Muscle layer of duodenum (tissue), 2 donors: ENCODE data around the gene SH3RF3.

ENCODE experiments used
- H3K27ac ChIP-seq: one replicate; pipeline ENCODE4 v1.7.0; 2013; ENCODE audit warnings: mild to moderate bottlenecking, low read length
- H3K27me3 ChIP-seq: one replicate; pipeline ENCODE4 v1.7.0; 2013; ENCODE audit warnings: low read depth, mild to moderate bottlenecking, control low read depth, low read length
- H3K36me3 ChIP-seq, 2 donors: one replicate each; pipeline ENCODE4 v1.7.0; 2013; ENCODE audit warnings: low read length in 2 of 2, control low read depth in 1 of 2, mild to moderate bottlenecking in 1 of 2; ENCODE audit not compliant: insufficient read depth in 2 of 2, control insufficient read depth in 1 of 2
- H3K4me1 ChIP-seq, 2 donors: one replicate each; pipeline ENCODE4 v1.7.0; 2013; ENCODE audit warnings: low read length in 2 of 2, mild to moderate bottlenecking in 2 of 2, control low read depth in 1 of 2, moderate library complexity in 1 of 2; ENCODE audit not compliant: insufficient read depth in 2 of 2, control insufficient read depth in 1 of 2
- H3K4me3 ChIP-seq, 2 donors: one replicate each; pipeline ENCODE4 v1.7.0; 2013; ENCODE audit warnings: low read length in 2 of 2, low read depth in 1 of 2, mild to moderate bottlenecking in 1 of 2
- H3K9me3 ChIP-seq, 2 donors: one replicate each; pipeline ENCODE4 v1.7.0; 2013; ENCODE audit warnings: low read length in 2 of 2, control low read depth in 1 of 2, mild to moderate bottlenecking in 1 of 2; ENCODE audit not compliant: control insufficient read depth in 1 of 2
- donor health status: healthy.

Gene SH3RF3

DNA sequence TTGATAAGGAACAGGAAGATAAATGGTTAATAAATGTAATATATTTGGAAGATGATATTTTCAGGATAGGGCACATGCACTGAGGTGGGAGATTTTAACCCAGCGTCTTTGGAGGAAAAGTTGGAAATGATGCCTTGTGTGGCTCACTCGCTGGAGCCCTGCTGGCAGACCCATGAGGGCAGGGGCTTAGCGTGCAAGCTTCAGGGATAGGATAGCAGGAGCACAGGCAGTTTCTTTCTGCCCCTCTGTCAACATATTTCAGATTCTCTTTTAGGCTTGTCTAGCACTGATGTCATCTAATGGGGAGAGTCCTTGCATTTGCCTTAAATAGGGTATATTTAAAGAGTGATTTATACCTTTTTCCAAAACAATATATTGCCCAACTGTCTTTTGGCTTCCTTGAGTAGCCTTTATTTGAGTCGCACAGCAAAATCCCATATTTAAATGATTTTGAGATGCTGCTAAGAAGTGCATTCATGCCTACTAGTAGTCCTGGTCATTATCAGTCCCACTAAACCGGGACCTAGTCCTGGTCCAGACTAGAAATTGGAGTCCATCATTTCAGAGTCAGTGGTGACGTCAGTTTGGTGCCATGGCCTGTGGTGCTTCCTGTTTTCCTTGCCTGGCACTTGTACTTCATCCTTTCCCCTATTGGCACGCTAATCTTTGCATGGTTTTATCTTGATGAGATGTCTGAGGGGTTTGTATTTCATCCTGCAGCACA, 45.8 kb downstream of the SH3RF3 start:
- H3K27me3 ChIP-seq, result no peaks in the 10 kb centered on the region
- peaks cover 0 to 42% of the 10 kb centered on the region in 2 donors for H3K4me1 ChIP-seq
- peak overlapping the region; percentile 90 for H3K27ac ChIP-seq
- H3K4me3 ChIP-seq, result no peak overlapping the region
- peaks cover 0 to 5% of the 10 kb centered on the region in 2 donors for H3K9me3 ChIP-seq
- H3K36me3 ChIP-seq, result no peaks in the 10 kb centered on the region

DNA sequence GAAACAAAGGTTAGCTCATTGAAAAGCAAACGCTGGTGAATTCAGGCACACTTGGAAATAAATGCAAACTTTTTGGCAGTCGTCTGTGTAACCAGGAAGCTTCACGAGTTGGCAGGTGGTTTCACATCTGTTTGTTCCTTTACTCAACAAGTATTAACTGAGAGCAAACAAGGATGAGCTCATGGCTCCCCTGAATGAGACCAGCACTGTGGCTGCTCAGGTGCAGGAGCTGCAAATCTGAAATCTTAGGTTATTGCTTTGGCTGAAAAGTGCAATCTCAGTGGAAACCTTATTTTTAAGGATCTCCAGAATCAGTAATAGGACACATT, 46.3 kb downstream of the SH3RF3 start:
- no peaks in the 10 kb centered on the region for H3K36me3 ChIP-seq
- H3K4me3 ChIP-seq, result no peak overlapping the region
- no peaks in the 10 kb centered on the region for H3K27me3 ChIP-seq
- peaks cover 0 to 42% of the 10 kb centered on the region in 2 donors for H3K4me1 ChIP-seq
- H3K27ac ChIP-seq, result no peak overlapping the region
- H3K9me3 ChIP-seq, result peaks cover 0 to 5% of the 10 kb centered on the region in 2 donors

DNA sequence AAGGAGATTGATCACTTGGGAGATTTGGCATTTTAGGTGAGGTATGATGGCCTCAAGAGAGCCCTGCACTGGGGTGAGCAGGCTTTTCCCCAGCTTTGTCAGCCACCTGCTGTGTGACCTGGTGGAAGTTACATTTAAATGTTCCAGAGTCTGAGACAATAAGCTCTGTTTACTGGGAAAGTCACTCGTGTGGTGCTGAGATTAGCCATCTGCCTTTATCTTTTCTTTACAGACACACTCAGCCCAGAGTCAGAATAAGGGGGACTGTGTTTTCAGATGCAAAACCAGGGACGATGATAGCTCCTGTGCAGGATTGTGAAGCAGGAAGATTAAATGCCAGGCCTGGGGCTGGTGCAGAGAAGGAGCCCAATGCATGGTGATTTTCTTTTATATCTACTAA, 47.9 kb downstream of the SH3RF3 start:
- Histone ChIP-seq H3K9me3 (peaks cover 0 to 5% of the 10 kb centered on the region in 2 donors), H3K4me1 (peaks cover 0 to 32% of the 10 kb centered on the region in 2 donors), H3K27me3 (no peaks in the 10 kb centered on the region), H3K27ac (no peak overlapping the region), H3K4me3 (no peak overlapping the region), H3K36me3 (no peaks in the 10 kb centered on the region)

GRCh38 chr2:109177635-109178034, 48.6 kb downstream of the SH3RF3 start:
- H3K27ac ChIP-seq, result no peak overlapping the region
- no peak overlapping the region for H3K4me3 ChIP-seq
- no peaks in the 10 kb centered on the region for H3K36me3 ChIP-seq
- no peaks in the 10 kb centered on the region for H3K27me3 ChIP-seq
- peaks cover 0 to 5% of the 10 kb centered on the region in 2 donors for H3K9me3 ChIP-seq
- peaks cover 0 to 25% of the 10 kb centered on the region in 2 donors for H3K4me1 ChIP-seq

DNA sequence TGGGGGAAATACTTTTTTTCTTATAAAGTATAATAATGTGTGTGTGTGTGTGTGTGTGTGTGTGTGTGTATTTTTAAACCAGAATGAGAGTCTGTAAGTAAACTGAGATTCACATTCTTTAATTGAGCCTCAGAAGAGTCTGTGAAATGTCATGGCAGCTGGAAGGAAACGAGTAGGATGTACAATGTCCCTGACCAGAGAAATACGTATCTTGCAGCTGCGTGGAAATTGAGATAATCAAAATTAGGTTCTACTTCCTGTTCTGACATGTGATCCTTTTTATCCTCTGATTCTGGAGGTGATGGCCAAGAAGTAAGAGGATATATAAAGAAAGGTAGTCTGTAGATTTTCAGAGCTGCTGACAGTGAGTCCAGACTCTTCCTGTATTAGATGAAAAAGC, 50.0 kb downstream of the SH3RF3 start:
- Histone ChIP-seq H3K4me3 (no peak overlapping the region), H3K27me3 (no peaks in the 10 kb centered on the region), H3K27ac (no peak overlapping the region), H3K36me3 (no peaks in the 10 kb centered on the region), H3K4me1 (peaks cover 0 to 18% of the 10 kb centered on the region in 2 donors), H3K9me3 (peaks cover 0 to 5% of the 10 kb centered on the region in 2 donors)

GRCh38 chr2:109180786-109181185, 51.8 kb downstream of the SH3RF3 start:
- no peak overlapping the region for H3K4me3 ChIP-seq
- H3K4me1 ChIP-seq, result peaks cover 0 to 14% of the 10 kb centered on the region in 2 donors
- no peaks in the 10 kb centered on the region for H3K36me3 ChIP-seq
- no peak overlapping the region for H3K27ac ChIP-seq
- H3K27me3 ChIP-seq, result no peaks in the 10 kb centered on the region
- peaks cover 0 to 5% of the 10 kb centered on the region in 2 donors for H3K9me3 ChIP-seq

DNA sequence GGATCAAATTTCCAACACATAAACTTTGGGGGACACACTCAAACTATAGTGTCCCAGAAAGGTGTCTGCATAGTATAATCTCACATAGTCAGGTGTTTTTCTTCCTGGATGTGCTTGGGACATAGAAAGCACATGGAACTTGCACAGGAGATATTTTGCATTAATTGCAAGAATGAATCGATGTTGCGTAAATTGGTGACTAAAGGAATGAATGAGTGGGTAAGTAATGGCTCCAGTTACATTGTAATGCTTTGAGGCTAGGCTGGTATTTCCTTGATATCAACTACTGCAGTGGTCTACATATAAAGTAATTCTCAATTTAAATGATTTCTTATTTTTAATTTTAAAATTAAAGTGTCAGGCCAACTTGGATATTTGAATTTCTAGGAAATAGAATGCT, 53.4 kb downstream of the SH3RF3 start:
- H3K4me3 ChIP-seq, result no peak overlapping the region
- no peaks in the 10 kb centered on the region for H3K36me3 ChIP-seq
- no peak overlapping the region for H3K27ac ChIP-seq
- peaks cover 0 to 5% of the 10 kb centered on the region in 2 donors for H3K9me3 ChIP-seq
- H3K4me1 ChIP-seq, result peaks cover 0 to 17% of the 10 kb centered on the region in 2 donors
- H3K27me3 ChIP-seq, result no peaks in the 10 kb centered on the region

- Histone ChIP-seq H3K9me3 (peaks cover 0 to 5% of the 10 kb centered on the region in 2 donors), H3K4me1 (peaks cover 0 to 15% of the 10 kb centered on the region in 2 donors), H3K27ac (no peak overlapping the region)
Measured at GRCh38 chr2:109183871-109184270, 54.9 kb downstream of the SH3RF3 start.

DNA sequence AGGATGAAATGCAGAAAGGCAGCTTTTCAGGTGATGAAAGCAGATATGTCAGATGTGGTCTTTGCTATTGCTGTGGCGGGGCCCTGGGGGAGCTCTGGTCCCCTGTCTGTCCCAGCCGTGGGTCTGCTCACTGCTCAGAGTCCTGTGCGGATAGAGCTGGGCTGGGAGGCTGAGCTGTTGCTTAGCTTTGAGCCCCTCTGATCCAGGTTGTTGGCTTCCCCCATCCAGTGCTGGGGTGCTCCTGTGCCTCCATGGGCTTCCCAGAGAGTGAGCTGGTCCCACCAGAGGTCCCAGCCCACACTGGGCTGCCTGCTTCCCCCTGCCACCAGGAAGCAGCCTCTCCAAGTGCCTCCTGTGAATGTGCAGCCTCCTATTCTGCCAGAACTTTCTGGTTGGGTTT, 55.4 kb downstream of the SH3RF3 start:
- H3K4me1 ChIP-seq, result peaks cover 0 to 15% of the 10 kb centered on the region in 2 donors
- H3K27ac ChIP-seq, result no peak overlapping the region
- H3K36me3 ChIP-seq, result no peaks in the 10 kb centered on the region
- H3K9me3 ChIP-seq, result peaks cover 0 to 4% of the 10 kb centered on the region in 2 donors
- no peak overlapping the region for H3K4me3 ChIP-seq
- no peaks in the 10 kb centered on the region for H3K27me3 ChIP-seq

More at GRCh38 chr2:109183871-109184270, 54.9 kb downstream of the SH3RF3 start:
- H3K27me3 ChIP-seq, result no peaks in the 10 kb centered on the region
- no peak overlapping the region for H3K4me3 ChIP-seq
- H3K36me3 ChIP-seq, result no peaks in the 10 kb centered on the region

DNA sequence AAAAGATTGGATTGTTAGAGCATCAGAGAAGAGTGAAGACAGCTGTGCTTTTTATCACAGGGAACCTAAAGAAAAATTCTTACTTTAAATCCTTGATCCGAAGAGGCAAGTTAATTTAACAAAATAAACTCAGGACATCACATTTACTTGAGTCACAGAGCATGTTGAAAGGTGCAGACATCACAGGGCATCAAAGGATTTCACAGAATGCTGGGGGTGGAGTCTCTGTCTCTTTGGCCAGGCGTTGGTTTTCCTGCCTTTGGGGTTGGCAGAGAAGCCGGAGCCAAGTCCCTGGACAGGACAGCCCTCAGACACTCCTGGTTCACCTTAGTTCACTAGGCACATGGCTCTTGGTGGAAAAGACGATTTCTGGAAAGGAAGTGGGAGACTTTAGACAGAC, 56.3 kb downstream of the SH3RF3 start:
- Histone ChIP-seq H3K27ac (peak overlapping the region; percentile 85), H3K4me1 (peaks cover 0 to 15% of the 10 kb centered on the region in 2 donors), H3K4me3 (no peak overlapping the region), H3K27me3 (no peaks in the 10 kb centered on the region), H3K36me3 (no peaks in the 10 kb centered on the region), H3K9me3 (no peaks in the 10 kb centered on the region)

GRCh38 chr2:109185821-109186570, 57.0 kb downstream of the SH3RF3 start:
- Histone ChIP-seq H3K9me3 (no peaks in the 10 kb centered on the region), H3K27me3 (no peaks in the 10 kb centered on the region), H3K36me3 (no peaks in the 10 kb centered on the region), H3K27ac (peak overlapping the region; percentile 85), H3K4me3 (peak overlapping the region in 1 of 2 donors; percentile 6), H3K4me1 (peaks cover 0 to 15% of the 10 kb centered on the region in 2 donors)
